Stimulated activated CD4-positive, alpha-beta T cell treated with anti-CD3 and anti-CD28 coated beads, Interleukin-1b, Interleukin-23, amount 100 ng/mL, for 4 hours (primary cell): Measurements from ENCODE around the gene TMEM244.
"Not testable (repeated sequence)": the region's sequence is repeated elsewhere in the genome, so short reads cannot be mapped to it uniquely, and the experiment has no call there.

Experiments
- DNase-seq, 2 donors: peaks; one replicate each; pipeline ENCODE4 v3.0.0-alpha.2; 2020; ENCODE audit warnings: low read depth in 2 of 2

TMEM244 gene

DNA sequence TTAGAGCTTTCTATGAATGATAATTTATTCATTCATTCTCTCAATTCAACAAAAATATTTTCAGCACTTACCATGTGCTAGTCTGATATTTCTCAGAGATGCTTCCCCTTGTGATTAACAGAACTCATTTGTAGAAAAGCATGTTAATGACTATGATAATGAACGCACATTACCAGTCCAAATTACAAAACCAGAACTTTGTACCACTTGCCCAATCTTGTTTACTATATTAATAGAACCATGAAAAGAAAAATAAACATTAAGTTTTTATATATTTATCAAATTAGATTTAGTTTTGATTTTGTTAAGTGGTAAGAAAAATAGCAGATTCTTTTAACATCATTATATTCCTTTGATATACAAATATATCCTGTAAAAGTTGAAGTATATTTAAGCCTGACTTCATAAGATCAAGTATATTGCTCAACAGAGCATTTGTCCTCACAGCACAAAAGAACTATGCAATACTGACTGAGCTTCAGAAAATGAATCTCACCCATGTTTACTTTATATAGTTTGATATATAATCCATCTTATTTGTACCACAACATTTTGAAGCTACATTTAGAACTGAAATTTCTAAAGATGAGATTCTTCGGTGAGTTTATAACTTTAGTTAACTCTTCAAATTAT lies 48.9 kb downstream of the TMEM244 start:
- no peak for DNase-seq

DNA sequence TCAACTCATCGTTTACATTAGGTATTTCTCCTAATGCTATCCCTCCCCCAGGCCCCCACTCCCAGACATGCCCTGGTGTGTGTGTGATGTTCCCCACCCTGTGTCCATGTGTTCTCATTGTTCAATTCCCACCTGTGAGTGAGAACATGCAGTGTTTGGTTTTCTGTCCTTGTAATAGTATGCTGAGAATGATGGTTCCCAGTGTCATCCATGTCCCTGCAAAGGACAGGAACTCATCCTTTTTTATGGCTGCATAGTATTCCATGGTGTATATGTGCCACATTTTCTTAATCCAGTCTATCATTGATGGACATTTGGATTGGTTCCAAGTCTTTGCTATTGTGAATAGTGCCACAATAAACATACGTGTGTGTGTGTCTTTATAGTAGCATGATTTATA lies 54.0 kb downstream of the TMEM244 start:
- not testable (repeated sequence) for DNase-seq

DNA sequence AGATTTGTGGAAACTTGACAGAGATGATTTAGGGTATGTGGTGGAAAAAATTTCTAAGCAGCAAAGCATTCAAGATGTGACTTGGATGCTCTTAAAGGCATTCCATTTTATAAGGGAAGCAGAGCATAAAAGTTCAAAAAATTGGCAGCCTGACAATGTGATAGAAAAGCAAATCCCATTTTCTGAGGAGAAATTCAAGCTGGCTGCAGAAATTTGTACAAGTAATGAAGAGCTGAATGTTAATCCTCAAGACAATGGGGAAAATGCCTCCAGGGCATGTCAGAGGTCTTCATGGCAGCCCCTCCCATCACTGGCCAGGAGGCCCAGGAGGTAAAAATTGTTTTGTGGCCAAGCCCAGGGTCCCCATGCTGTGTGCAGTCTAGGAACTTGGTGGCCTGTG lies 58.2 kb downstream of the TMEM244 start:
- DNase-seq: not testable (repeated sequence)

DNA sequence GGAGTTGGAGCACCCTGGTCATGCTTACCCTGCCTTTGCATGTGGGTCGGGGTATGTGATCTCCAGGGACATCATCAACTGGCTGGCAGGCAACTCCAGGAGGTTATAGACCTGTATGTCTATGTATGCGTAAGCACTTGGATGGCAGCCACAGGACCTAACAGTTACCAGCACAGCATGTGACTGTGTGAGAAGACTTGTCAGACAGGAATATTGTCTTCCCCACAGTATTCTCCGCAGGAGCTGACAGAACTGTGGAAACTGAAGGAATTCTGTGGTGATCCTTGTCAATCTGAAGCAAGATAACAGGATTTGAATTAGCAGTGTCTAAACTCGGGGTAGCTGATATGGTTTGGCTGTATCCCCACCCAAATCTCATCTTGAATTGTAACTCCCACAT lies 59.2 kb downstream of the TMEM244 start:
- no peak for DNase-seq

DNA sequence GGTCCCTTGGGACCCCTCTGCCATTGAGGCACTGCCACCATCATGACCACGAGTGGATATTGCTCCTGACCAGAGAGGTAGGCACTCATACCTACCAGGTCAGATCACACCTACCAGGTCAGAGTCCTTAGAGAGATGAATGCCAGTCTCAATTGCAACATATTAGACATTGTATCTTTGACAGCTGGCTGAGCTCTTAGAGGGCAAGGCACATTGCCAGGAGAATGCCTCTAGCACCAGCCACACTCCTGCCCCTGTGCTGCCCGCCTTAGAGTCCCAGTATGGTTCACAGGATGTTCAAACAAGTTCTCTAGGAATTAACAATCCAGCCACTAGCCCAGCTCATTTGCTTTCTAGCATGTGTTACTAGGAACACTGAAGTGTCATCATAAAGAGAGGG lies 65.9 kb downstream of the TMEM244 start:
- no peak for DNase-seq

DNA sequence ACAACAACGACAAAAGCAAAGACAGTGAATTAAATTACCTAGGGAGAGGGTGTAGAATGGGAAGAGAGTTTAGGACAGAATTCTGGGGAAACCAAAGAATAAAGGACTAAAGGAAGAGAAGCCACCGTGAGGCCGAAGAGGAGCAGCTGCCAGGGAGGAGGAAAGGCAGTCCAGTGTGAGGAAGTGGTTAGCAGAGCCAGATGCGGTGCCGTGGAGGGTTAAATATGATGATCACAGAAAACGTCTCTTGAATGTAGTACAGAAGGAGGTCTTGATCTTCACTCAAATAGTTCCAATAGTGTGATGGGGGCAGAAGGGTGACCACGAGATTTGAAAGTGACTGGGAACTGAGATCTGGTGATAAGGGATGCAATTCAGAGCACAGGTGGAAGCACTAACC lies 67.7 kb downstream of the TMEM244 start:
- no peak for DNase-seq

DNA sequence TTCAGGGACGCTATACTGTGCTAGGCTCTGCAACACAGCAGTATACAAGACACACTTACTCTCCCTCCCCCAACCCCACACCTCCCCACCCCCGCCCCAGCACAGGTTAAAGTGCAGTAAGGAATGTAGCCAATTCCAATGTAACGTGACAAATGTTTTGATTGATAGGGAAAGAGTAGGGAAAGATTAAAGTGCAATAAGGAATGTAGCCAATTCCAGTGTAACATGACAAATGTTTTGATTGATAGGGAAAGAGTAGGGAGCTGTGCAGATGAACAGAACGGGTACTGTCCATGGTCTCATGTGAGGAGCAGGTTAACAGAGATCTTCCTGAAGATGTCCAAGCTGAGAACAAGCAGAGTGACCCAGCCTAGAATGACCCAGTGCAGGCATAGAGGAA lies 69.1 kb downstream of the TMEM244 start:
- no peak for DNase-seq

DNA sequence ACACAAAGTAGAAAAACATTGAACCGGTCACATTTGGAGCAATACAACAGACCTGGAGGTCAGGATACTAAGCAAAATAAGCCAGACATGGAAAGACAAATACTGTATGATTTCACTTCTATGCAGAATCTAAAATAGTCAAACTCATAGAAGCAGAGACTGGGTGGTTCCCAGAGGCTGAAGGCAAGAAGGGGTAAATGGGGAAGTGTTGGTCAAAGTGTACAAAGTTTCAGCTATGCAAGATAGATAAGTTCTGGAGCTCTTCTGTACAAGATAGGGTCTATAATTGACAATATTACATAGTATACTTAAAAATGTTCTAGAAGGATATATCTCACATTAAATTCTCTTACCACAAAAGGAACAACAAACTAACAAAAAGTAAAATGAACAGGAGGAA lies 70.3 kb downstream of the TMEM244 start:
- DNase-seq: no peak

DNA sequence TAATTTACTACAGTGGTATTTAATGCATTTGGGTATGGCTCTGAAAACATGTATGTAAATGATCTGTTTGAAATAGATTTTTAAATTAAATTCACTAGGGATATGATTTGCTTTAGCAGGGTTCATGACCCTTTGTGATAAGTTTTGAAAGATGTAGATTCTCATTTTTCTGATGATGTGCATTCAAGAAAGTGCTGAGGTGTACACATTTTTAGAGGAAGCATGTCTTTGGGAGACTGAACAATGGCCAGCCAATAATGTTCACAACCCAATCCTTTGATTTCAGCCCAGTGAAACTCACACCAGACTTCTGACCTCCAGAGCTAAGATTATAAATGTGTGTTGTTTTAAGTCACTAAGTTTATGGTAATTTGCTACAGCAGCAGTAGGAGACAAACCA lies 71.1 kb downstream of the TMEM244 start:
- DNase-seq: no peak

DNA sequence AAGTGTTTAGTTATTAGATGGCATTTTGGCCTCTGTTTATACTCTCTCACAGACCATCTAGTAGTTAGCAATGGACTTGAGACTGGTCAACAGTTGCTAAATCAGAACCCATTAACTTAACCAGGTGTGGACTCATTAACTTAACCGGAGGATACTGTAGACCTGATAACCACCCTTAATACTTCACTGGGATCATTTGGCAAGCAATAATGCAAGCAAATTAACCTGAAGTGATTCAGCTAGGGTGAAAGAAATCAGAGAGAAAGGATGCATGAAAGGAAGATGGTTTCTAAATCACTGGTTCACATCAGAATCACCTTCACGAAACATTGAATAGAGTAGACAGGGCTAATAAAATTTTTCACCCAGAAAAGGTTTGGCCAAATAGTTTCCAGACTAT lies 73.3 kb downstream of the TMEM244 start:
- DNase-seq: no peak

DNA sequence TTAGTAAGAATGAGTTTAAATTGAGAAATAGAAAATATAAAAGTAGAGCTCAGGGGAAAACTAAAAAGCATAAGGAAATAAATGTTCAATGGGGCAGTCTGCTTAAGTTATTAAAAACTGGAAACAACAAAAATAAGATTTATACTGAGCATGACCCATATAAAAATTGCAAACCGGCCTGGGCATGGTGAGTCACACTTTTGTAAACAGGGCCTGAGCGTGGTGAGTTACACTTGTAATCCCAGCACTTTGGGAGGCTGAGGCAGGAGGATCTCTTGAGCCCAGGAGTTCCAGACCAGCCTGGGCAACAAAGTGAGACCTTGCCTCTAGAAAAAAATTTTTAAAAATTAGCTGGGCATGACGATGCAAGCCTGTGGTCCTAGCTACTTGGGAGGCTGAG lies 74.6 kb downstream of the TMEM244 start:
- DNase-seq: no peak

DNA sequence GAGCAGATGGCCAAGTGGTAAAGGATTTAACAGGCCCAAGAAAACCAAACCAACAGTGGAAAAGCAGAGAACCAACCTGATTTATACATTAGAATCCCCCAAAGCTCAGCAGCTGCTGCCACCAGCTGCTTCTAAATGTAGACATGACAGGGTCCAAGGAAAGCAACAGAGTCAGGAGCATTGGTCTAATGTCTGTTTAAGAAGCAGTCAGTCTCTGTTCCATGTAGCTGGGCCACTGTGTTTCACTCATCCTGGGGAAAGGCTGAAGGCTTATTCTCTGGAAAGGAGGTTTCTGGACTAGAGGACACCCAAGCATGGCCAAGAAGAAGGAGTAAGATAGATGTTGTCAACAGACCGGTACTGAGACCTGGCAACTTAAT lies 75.4 kb downstream of the TMEM244 start:
- DNase-seq: no peak

DNA sequence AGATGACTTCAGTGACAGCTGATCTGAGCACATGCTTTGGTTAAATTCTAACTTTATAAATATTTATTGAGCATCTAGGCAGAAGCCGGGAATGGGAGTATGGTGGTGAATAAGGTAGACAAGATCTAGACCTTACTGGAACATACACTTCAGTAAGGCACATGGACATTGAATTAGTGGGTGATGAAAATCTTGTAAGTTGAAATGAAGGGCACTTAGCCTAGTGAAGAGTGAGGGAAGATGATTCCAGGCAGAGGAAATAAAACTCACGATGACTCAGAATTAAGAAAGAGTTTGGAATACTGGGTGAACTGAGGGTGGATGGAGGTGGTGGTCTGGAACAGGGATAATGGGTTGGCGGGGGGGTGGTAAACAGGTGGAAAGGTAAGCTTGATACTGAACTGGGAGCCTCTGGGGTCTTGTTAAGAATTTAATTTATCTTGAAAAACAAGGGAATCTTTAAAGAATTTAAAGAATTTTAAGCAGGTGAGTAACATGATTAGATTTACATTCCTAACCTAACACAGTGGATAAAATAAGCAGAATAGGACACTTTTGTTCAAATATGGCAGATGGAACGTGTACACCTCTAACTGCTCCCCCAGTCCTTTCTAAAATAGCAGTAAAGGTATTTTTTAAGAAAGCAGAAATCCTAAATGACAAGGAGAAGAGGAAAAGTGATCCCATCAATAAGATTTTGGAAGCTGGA lies 75.9 kb downstream of the TMEM244 start:
- no peak for DNase-seq
